Stimulated activated CD8-positive, alpha-beta memory T cell treated with anti-CD3 and anti-CD28 coated beads, Interleukin-4, amount 100 ng/mL, for 1 hour (primary cell): ENCODE results near the gene MYO7B.

Experiments used
- DNase-seq, 2 donors: peaks; one replicate each; pipeline ENCODE4 v3.0.0-alpha.2; 2020; ENCODE audit warnings: low read depth in 2 of 2, low spot score in 1 of 2

The MYO7B gene

DNA sequence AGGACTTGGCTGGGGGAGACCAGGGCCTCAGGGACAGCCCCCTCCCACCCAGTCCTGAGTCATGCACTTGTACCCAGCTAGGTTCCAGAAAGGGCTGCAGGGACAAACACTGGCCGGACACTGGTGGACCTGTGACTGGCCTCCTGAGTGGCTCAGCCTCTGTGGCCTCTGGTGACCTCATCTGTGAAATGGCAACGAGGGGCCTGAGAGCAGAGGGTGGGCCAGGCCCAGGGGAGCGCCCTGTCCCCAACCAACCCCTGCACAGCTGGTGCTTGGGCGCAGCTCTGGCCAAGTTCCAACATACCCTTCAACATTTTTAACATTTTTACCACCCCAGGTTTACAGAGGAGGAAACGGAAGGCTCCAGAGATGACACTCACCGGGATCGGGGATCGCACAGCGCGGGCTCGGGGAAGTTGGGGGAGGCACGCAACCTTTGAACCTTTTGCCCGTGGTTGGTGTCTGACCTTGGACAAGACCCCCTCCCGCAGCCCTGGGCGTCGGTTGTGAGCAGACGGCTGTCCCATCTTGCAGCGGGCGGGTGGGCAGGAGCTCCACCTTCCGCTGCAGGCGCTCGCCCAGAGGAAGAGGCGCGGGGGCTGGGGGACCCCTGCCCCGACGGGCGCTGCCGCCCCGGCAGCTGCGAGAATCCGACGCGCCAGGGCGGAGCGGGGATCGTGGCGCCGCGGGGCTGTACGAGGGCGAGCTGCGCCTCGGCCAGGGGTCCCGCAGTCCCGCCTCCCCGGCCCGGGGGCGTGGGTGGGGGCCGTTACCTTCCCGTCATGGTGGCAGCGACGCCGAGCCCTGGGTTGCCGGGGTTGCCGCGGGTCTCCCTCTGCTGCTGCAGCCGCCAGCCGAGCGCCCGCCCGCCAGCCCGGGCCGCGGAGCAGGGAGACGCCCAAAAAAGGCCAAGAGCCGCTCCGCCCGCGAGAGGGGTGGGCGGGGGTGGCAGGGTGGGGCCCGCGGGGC is 139.0 kb downstream of the MYO7B start:
- no peak for DNase-seq

DNA sequence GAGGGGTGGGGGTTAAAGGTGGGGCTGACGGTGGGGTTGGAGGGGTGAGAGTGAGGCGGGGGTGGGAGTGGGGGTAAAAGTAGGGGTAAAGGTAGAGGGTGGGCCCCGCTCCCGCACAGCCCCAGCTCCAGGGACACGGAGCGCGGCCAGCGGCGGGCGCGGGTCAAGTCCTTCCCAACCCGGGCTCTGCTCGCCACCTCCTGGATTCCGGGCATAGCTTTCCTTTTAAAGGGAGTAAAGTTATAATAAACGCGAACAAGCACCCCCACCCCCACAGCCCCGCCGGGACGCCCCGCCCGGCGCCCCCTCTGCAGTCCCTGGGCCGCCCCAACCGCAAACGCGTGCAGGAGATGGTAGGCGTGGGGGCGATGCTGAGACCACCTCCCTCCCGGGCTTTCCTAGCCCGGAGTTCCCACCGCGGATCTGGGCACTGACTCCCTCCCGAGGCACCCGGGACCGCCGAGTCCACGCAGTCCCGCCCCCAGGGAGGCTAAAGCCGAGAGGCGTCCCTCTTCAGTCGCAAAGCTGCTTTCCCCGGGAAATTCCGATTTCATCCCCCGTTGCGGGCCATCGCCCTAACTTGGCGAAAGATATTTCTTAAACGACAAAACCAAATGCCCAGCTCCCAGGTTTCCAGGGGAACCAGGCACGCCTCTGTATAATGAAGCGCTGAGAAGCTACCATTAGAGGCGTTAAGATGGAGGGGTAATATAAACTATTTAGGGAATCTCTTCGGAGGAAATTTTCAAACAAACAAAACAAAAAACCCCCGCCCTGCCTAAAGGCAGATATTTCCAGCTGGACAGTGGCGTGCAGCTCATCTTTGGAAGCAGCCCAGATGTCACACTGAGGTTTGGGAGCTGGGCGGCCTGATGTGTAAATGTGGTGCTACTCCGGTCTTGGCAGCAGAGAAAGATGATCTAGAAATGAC is 140.1 kb downstream of the MYO7B start, which contains the start of gene LIMS2:
Gene LIMS2, minus strand, starts transcription at position 200 of the 931 bp plus-strand sequence. CDS start 506 bp downstream, outside the sequence.
- no peak for DNase-seq

DNA sequence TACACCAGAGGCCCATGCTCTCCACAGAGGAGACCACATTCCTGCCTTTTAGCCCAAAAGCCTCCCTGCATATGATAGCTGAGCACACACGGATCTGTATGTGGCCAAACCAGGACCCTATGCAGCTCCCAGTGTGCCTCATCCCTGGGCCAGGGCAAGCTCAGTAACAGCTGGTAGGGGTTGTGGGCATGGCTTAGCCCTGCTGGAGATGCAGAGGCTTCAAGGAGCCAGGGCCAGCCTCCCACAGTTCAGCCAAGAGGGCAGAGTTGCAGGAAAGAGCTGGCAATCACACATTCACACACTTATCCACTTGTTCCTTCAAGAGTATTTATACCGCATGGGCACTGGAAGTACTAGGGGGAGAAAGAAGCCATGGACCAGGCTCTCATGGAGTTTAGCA is 141.4 kb downstream of the MYO7B start:
- no peak for DNase-seq

DNA sequence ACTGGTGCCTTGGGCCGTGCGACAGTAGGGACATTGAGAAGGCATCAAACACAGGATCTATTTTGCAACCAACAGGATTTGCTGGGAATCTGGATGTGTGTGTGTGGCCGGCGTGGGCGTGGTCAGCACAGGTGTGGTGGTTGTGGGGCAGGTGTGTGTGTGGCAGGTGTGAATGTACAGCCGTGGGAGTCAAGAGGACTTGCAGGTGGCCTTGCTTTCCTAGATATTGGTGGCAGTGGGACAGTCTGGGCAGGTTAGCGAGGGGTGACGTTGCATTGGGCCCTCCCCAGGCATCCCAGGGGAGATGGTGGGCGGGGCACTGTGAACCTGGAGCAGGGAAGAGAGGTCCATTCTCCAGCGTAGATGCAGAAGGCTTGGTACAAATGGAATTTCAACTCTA is 143.0 kb downstream of the MYO7B start:
- DNase-seq: no peak

DNA sequence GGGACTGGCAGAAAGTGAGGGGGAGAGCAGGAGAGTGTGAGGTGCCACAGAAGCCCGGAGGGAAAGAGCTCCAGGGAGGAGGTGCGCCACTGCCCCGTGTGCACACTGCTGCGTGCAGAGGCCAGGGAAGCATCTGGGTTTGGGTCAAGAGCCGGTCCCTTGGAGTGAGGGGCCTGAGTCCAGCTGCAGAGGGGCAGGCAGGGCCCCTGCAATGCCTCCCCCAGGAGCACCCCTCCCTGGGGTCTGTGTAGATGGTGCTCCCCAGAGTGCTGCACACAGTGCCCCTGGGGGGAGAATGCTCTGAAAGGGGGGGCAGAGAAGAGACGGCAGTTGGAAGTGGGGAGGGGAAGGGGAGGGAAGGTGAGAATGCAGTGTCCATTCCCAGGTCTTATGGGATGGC is 143.5 kb downstream of the MYO7B start:
- no peak for DNase-seq

DNA sequence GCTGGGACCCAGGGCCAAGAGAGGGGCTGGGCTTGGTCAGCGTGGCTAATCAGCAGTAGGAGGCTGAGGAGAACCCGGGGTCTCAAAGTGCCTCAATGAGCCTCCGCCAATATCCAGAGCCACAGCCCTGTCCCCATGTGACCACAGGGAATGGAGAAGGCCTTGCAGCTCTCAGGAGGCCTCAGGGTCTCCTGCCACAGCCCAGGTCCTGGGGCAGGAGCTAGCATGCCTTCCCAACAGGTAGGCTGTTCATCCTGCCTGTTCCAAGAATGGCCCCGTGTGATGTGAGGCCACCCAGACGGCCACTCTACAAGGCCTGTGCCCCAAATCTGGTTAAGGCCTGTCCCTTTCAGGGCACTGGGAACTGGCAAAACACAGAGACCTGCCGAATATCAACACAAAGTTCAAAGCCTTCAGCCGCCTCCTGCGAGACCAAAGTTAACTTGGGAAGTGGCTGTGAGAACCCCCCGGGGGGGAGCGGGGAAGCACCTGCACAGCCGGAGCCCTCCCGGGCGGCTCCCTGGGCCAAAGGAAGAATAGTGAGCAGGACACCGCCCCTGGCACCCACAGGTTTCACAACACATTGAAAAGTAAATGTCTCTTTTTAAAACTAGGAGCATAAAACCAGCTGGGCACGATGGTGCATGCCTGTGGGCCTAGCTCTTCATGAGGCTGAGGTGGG is 144.3 kb downstream of the MYO7B start:
- DNase-seq: no peak

DNA sequence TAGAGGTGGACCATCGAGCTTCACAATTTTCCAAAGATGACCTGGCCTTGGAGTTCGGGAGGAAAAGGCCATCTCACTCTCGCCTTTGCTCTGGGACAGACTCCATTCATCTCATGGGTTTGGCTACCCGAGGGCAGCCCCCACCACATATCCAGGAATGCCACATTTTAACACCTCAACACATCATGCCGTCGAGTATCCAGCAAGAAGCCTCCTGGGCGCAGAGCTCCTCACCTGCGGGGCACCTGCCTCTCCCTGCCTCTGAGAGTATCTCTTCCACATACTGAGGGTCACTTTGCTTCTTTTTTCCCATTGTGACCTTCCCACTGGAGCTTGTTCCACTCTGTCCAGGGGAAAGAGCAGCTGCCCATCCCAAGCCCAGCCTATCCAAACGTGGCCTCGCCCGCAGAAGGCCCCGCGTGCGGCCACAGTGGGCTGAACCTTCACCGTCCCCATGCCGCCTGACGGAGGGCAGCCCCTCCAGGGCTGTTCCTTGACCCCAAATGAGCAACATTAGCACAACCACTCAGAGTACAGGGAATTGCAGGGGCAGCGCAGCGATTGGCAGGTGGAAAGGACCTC is 145.3 kb downstream of the MYO7B start:
- no peak for DNase-seq

DNA sequence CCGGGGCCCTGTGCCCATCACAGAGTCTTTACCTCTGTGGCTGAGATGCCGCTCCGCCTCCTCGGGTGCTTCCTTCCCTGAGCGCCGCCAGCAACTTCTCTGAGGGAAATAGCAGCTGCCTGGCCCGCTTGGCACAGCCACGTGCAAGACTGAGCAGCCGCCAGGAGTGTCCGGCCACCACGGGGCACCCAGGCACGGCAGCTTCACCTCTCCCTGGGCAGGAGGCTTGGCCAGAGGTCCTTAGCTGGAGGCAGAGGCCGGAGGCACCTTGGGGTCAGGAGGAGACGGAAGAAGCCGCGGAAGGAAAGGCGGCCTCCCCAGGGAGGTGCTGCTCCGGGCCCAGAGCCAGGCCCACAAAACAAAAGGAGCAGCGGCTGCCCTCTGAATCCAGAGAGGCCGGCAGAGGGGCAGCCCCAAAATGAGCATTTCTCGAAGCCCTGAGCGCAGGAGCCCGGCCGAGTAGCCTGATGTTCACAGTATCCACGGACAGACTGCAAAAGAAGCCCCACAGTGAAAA is 145.9 kb downstream of the MYO7B start:
- no peak for DNase-seq

DNA sequence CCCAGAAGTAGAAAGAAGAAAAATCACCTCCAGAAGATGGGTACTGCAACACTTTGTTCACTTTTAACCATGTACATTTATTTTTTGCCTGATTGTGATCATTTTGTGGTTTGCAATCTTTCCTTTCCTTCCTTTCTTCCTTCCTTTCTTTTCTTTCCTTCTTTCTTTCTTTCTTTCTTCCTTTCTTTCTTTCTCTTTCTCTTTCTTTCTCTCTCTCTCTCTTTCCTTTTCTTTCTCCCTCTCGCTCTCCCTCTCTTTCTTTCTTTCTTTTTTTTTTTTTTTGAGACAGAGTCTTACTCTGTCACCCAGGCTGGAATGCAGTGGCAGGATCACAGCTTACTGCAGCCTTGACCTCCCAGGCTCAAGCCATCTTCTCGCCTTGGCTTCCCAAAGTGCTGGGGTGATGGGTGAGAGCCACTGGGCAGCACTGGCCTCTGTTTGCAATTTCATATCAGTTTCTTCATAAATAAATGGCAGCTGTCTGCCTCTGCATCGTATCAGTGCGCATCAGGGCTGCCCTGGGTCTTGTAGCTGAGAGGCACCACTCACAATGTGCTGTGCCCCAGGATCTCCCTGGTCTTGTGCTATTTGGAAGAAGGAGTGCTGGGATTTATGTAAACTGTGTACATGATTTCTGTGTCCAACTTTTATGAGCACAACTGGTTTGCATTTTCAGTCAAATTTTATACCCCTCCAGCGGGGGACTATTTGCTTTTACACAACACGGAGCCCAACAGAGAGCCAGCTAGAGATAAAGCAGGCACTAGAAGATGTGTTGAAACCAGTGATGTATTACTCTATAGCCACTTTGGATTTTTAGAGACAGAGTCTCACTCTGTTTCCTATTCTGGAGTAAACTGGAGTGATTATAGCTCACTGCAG is 146.7 kb downstream of the MYO7B start:
- DNase-seq: no peak

DNA sequence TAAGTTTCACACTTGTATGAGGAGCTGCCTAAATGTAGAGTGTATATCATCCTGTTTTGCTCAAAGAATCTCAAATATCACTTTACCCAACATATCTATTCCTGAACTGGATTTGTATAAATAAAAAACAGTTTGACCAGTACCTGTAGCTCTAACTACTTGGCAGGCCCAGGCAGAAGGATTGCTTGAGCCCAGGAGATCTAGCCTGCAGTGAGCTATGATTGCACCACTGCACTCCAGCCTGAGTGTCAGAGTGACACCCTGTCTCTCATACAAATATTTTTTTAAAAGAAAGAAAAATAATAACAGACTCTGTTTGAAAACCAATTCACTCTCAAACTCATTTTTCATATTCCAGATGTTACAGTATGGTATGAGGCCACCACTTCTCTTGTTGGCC is 147.6 kb downstream of the MYO7B start:
- DNase-seq: no peak

DNA sequence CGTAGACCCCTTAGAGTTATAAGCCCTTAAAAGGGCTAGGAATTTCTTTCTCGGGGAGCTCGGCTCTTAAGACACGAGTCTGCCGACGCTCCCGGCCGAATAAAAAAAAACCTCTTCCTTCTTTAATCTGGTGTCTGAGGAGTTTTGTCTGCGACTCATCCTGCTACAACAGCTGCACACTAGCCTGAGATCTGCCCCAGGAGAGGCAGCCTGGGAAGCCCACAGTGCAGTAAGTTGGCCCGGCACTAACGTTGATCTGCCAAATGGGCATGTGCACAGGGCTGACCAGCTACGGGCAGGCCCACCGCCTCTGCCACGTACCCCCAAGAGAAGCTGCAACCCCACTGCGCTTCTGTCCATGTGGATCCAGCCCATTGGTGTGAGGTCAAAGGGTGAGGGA is 148.3 kb downstream of the MYO7B start:
- no peak for DNase-seq

DNA sequence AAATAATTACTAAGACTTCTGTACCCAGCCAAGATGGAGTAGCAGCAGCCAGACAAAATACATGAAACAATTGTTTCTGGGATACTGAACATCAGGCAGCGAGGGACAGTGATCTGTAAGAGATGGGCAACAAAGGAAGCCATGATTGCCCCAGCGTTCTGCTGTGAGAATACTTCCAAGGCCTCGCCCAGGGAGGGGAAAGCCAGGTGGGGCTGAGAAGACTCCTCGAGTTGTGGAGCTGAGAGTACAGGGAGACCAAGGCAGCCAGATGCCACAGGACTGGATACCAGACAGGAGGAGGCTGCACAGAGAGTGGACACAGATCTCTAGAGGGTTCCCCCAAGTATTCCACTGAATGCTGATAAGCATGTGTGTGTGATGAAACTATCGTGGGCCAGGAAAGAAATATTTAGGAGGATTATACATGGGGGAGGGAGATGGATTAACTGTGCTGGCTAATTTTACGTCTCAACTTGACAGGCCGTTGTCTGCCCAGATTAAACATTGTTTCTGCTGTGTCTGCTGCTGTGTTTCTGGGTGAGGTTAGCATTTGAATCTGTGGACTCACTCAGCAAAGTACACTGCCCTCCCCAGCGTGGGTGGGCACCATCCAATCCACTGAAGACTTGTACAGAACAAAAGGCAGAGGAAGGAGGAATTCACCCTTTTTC is 150.1 kb downstream of the MYO7B start:
- DNase-seq: no peak
